A549 treated with RU486 at 1 μM for 4 hours (cell line): Measurements from ENCODE around the gene GPHA2. TPM values are rescaled to one million over a fixed set of nuclear protein-coding genes. Genes with fewer than 3 reads are reported as not detected.

Experiments used
- total RNA-seq: library from RNA; stranded (reverse); fragments of 200-300 nt; extraction: Qiagen RNA extraction; gene quantifications from 5 replicates; pipeline ENCODE4 v1.2.3, GENCODE V29; 2022; ENCODE audit warnings: low read depth

The GPHA2 gene
- total RNA-seq: not detected in 5 replicates

GRCh38 chr11:64935359-64936081 is at the start of gene GPHA2:
Gene GPHA2, minus strand, starts transcription at chr11:64935893. Its CDS starts 433 bp downstream, at chr11:64935460.

GRCh38 chr11:64971421-64972233 is 35.9 kb upstream of the GPHA2 start, which contains the start of gene MAJIN:
Gene MAJIN, minus strand, starts transcription at chr11:64972108. Its CDS starts 12,703 bp downstream, at chr11:64959405.

GRCh38 chr11:64923944-64924909 is 11.5 kb downstream of the GPHA2 start, which contains the start of gene PPP2R5B:
Gene PPP2R5B, plus strand, starts transcription at chr11:64924689. Its CDS starts 1,046 bp downstream, at chr11:64925735.

GRCh38 chr11:64916775-64917662 is 18.7 kb downstream of the GPHA2 start, which contains the start of gene ATG2A:
Gene ATG2A, minus strand, starts transcription at chr11:64917209. Its CDS starts 74 bp downstream, at chr11:64917135.

Other genes starting within 250 kb of the GPHA2 start
- 0.08 to 0.34 TPM (median 0.30 TPM) in 4 of 5 replicates, not detected in the other for gene NRXN2, start 212.7 kb downstream of the GPHA2 start, total RNA-seq
- gene RASGRP2, start 191.8 kb downstream of the GPHA2 start, total RNA-seq: 0.41 to 1.5 TPM (median 1.2 TPM) in 5 replicates
- 0.21 to 0.43 TPM (median 0.30 TPM) in 5 replicates for gene PYGM, start 175.9 kb downstream of the GPHA2 start, total RNA-seq
- gene SF1, start 157.4 kb downstream of the GPHA2 start, total RNA-seq: 171 to 227 TPM (median 177 TPM) in 5 replicates
- gene MAP4K2, start 132.7 kb downstream of the GPHA2 start, total RNA-seq: 5.7 to 11.1 TPM (median 9.0 TPM) in 5 replicates
- gene MEN1, start 125.3 kb downstream of the GPHA2 start, total RNA-seq: 25.5 to 41.2 TPM (median 37.0 TPM) in 5 replicates
- gene CDC42BPG, start 91.2 kb downstream of the GPHA2 start, total RNA-seq: 0.95 to 1.9 TPM (median 1.5 TPM) in 5 replicates
- gene EHD1, start 57.3 kb downstream of the GPHA2 start, total RNA-seq: 105 to 137 TPM (median 131 TPM) in 5 replicates
- 13.4 to 25.2 TPM (median 22.4 TPM) in 5 replicates for gene ATG2A, start 18.7 kb downstream of the GPHA2 start, total RNA-seq
- 4.3 to 5.9 TPM (median 4.6 TPM) in 5 replicates for gene PPP2R5B, start 11.2 kb downstream of the GPHA2 start, total RNA-seq
- gene MAJIN, start 36.2 kb upstream of the GPHA2 start, total RNA-seq: not detected in 5 replicates
- 0.71 to 1.2 TPM (median 0.86 TPM) in 5 replicates for gene BATF2, start 61.1 kb upstream of the GPHA2 start, total RNA-seq
- gene ARL2, start 78.3 kb upstream of the GPHA2 start, total RNA-seq: 168 to 199 TPM (median 191 TPM) in 5 replicates
- 18.6 to 23.3 TPM (median 21.8 TPM) in 5 replicates for gene SNX15, start 91.5 kb upstream of the GPHA2 start, total RNA-seq
- gene SAC3D1, start 105.3 kb upstream of the GPHA2 start, total RNA-seq: 35.9 to 63.7 TPM (median 56.6 TPM) in 5 replicates
- gene NAALADL1, start 122.7 kb upstream of the GPHA2 start, total RNA-seq: not detected in 5 replicates
- gene CDCA5, start 148.1 kb upstream of the GPHA2 start, total RNA-seq: 56.3 to 71.6 TPM (median 66.3 TPM) in 5 replicates
- gene ZFPL1, start 148.3 kb upstream of the GPHA2 start, total RNA-seq: 29.8 to 38.6 TPM (median 32.9 TPM) in 5 replicates
- 51.9 to 62.4 TPM (median 53.8 TPM) in 5 replicates for gene VPS51, start 160.3 kb upstream of the GPHA2 start, total RNA-seq
- gene TM7SF2, start 176.0 kb upstream of the GPHA2 start, total RNA-seq: 5.2 to 8.7 TPM (median 6.5 TPM) in 5 replicates
- gene ZNHIT2, start 181.8 kb upstream of the GPHA2 start, total RNA-seq: 13.4 to 26.8 TPM (median 23.3 TPM) in 5 replicates
- gene FAU, start 186.2 kb upstream of the GPHA2 start, total RNA-seq: 832 to 1,047 TPM (median 993 TPM) in 5 replicates
- 66.5 to 79.9 TPM (median 72.3 TPM) in 5 replicates for gene MRPL49, start 186.4 kb upstream of the GPHA2 start, total RNA-seq
- gene SYVN1, start 198.6 kb upstream of the GPHA2 start, total RNA-seq: 27.8 to 43.7 TPM (median 41.1 TPM) in 5 replicates
- gene SPDYC, start 234.3 kb upstream of the GPHA2 start, total RNA-seq: not detected in 5 replicates
- 90.5 to 114 TPM (median 104 TPM) in 5 replicates for gene CAPN1, start 246.0 kb upstream of the GPHA2 start, total RNA-seq